Measurements from ENCODE around the gene SOX9.
"Not testable (repeated sequence)": the region's sequence is repeated elsewhere in the genome, so short reads cannot be mapped to it uniquely, and the experiment has no call there.

SOX9 gene

GRCh38 chr17:72111336-72111923 lies 9.4 kb upstream of the SOX9 start:
- DNase-seq: no peak

- DNase-seq: not testable (repeated sequence)
Measured at GRCh38 chr17:72111926-72112325, 8.9 kb upstream of the SOX9 start.

- DNase-seq: no peak
Measured at GRCh38 chr17:72113751-72114150, 7.1 kb upstream of the SOX9 start.

- DNase-seq: no peak
Measured at GRCh38 chr17:72115781-72116525, 4.9 kb upstream of the SOX9 start.

GRCh38 chr17:72116661-72117521 lies 3.9 kb upstream of the SOX9 start:
- DNase-seq: no peak

GRCh38 chr17:72117535-72118334 lies 3.1 kb upstream of the SOX9 start:
- DNase-seq: no peak

- DNase-seq: peak; percentile 10 to 51
Measured at GRCh38 chr17:72118335-72119076, 2.3 kb upstream of the SOX9 start.

GRCh38 chr17:72119077-72119872 lies 1.5 kb upstream of the SOX9 start:
- DNase-seq: no peak

GRCh38 chr17:72119873-72120641 lies 763 bp upstream of the SOX9 start:
- no peak for DNase-seq

- DNase-seq: no peak
Measured at GRCh38 chr17:72121164-72122009, 567 bp downstream of the SOX9 start.

- DNase-seq: no peak
Measured at GRCh38 chr17:72122010-72122764, 1.4 kb downstream of the SOX9 start.

- DNase-seq: no peak
Measured at GRCh38 chr17:72122765-72123529, 2.1 kb downstream of the SOX9 start.

- no peak for DNase-seq
Measured at GRCh38 chr17:72123530-72124437, 3.0 kb downstream of the SOX9 start.

GRCh38 chr17:72124438-72124775 lies 3.6 kb downstream of the SOX9 start:
- no peak for DNase-seq

- DNase-seq: no peak
Measured at GRCh38 chr17:72125226-72125651, 4.4 kb downstream of the SOX9 start.

- DNase-seq: no peak
Measured at GRCh38 chr17:72125742-72126141, 4.9 kb downstream of the SOX9 start.

Data from inflammatory macrophage treated with lipopolysaccharide for 1 hour (primary cell).